ENCODE results near the gene WNK3. TPM values are rescaled to one million over a fixed set of nuclear protein-coding genes. Genes with fewer than 3 reads are reported as not detected.

Gene WNK3
- total RNA-seq, 1 donor from 2014 or later = 0.40 TPM

DNA sequence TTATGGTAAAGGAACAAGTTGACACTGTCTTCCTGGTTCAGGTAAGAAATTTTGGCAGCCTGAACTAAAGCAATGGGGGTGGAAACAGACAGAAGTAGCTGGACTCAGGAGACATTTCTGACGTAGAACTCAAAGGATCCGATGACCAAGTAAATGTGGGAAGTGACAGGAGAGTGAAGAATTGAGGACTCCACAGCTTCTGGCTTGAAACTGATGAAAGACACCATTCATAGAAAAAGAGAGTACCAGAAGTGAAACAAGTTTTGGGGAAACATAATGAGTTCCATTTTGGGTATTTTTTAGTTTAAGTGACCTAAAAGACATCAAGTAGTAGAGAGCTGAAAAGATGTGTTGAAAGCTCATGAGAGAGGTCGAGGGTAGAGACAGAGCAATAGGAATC is 180.5 kb downstream of the WNK3 start:
- Mint-ChIP-seq H3K4me3 (no peak overlapping the region), H3K27ac (peak overlapping the region; percentile 26), H3K9me3 (no peaks in the 10 kb centered on the region)

GRCh38 chrX:54173791-54174190 is 184.1 kb downstream of the WNK3 start:
- peaks cover 31% of the 10 kb centered on the region for H3K36me3 Mint-ChIP-seq (ENCODE audit: low read depth)
- TF ChIP-seq, protein P1, sequence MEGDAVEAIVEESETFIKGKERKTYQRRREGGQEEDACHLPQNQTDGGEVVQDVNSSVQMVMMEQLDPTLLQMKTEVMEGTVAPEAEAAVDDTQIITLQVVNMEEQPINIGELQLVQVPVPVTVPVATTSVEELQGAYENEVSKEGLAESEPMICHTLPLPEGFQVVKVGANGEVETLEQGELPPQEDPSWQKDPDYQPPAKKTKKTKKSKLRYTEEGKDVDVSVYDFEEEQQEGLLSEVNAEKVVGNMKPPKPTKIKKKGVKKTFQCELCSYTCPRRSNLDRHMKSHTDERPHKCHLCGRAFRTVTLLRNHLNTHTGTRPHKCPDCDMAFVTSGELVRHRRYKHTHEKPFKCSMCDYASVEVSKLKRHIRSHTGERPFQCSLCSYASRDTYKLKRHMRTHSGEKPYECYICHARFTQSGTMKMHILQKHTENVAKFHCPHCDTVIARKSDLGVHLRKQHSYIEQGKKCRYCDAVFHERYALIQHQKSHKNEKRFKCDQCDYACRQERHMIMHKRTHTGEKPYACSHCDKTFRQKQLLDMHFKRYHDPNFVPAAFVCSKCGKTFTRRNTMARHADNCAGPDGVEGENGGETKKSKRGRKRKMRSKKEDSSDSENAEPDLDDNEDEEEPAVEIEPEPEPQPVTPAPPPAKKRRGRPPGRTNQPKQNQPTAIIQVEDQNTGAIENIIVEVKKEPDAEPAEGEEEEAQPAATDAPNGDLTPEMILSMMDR (IDR thresholded peaks at IDR 0.05) = no peak
- H3K27me3 Mint-ChIP-seq = no peaks in the 10 kb centered on the region
- ChIA-PET POLR2A (no interaction called here), CTCF (no interaction called here)
- intact Hi-C loops (cut with micrococcal nuclease) = no loop called here
- ATAC-seq (ENCODE audit: low read depth) (no peak), DNase-seq (no peak)
- no peak overlapping the region for H3K27ac Mint-ChIP-seq
- H3K9me3 Mint-ChIP-seq = no peaks in the 10 kb centered on the region
- H3K4me1 Mint-ChIP-seq = peaks cover 31% of the 10 kb centered on the region
- no peak overlapping the region for H3K4me3 Mint-ChIP-seq

More for the DNA sequence above, 180.5 kb downstream of the WNK3 start:
- DNase-seq (no peak), ATAC-seq (ENCODE audit: low read depth) (no peak)
- Mint-ChIP-seq H3K4me1 (peaks cover 65% of the 10 kb centered on the region), H3K36me3 (ENCODE audit: low read depth) (peaks cover 48% of the 10 kb centered on the region), H3K27me3 (no peaks in the 10 kb centered on the region)
- TF ChIP-seq, protein P1 (IDR thresholded peaks at IDR 0.05) = no peak
- CTCF ChIA-PET = no interaction called here
- POLR2A ChIA-PET = no interaction called here
- intact Hi-C loops (cut with micrococcal nuclease) = no loop called here

- ATAC-seq (ENCODE audit: low read depth) = no peak
- no peak overlapping the region for H3K4me3 Mint-ChIP-seq
- peaks cover 26% of the 10 kb centered on the region for H3K36me3 Mint-ChIP-seq (ENCODE audit: low read depth)
- ChIA-PET CTCF (no interaction called here), POLR2A (no interaction called here)
- DNase-seq = no peak
- no peak overlapping the region for H3K27ac Mint-ChIP-seq
- TF ChIP-seq, protein P1 (IDR thresholded peaks at IDR 0.05) = no peak
- peaks cover 21% of the 10 kb centered on the region for H3K4me1 Mint-ChIP-seq
- no peaks in the 10 kb centered on the region for H3K9me3 Mint-ChIP-seq
- intact Hi-C loops (cut with micrococcal nuclease) = no loop called here
- H3K27me3 Mint-ChIP-seq = no peaks in the 10 kb centered on the region
Measured at GRCh38 chrX:54172455-54172854, 185.4 kb downstream of the WNK3 start.

DNA sequence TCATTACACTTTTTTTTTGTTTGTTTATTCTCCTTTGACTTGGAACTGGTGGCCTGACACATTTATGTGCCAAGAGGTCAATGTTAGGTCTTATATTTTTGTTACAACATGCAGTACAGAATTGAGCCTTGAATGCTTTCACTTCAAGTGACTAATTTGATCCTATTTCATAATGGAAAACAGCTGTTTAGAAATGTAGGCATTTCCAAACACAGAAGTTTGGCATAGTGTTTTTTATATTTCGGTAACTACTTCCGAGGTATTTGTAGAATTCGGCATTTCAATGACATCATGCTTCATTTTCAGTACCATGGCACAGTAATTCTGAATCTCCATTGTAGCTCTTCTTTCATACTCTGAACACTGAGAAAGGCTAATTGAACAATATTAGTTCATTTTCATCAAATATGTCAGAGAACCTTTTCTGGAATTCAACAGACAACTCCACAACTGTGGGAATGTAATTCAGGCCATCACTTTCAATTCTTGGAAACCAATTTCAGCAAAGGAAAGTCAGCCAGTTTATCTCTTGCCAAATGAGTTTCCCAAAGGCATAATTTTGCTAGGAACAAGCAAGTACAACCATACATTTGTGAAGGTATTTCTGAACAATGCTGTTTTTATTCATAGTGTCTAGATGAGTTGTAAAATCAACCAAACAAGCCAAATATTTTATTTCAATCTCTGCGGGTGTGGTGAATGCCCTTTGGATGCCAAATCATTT is 186.2 kb downstream of the WNK3 start:
- peaks cover 18% of the 10 kb centered on the region for H3K36me3 Mint-ChIP-seq (ENCODE audit: low read depth)

DNA sequence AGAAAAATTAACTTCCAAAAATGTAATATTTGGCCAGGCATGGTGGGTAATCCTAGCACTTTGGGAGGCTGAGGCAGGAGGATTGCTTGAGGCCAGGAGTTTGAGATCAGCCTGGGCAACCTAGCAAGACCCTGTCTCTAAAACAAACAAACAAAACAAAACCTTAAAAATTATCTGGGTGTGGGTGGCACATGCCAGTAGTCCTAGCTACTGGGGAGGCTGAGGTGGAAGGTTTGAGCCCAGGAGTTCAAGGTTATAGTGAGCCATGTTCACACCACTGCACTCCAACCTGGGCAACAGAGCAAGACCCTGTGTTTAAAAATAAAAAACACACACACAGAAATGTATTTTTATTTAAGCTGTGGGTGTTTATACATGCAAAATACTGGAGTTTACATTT is 186.8 kb downstream of the WNK3 start:
- Mint-ChIP-seq H3K27me3 (no peaks in the 10 kb centered on the region), H3K36me3 (ENCODE audit: low read depth) (peaks cover 16% of the 10 kb centered on the region), H3K4me3 (no peak overlapping the region), H3K27ac (no peak overlapping the region), H3K4me1 (peaks cover 13% of the 10 kb centered on the region), H3K9me3 (no peaks in the 10 kb centered on the region)
- TF ChIP-seq, protein P1 (IDR thresholded peaks at IDR 0.05) = no peak
- ChIA-PET CTCF (no interaction called here), POLR2A (no interaction called here)
- no peak for DNase-seq
- intact Hi-C loops (cut with micrococcal nuclease) = no loop called here
- no peak for ATAC-seq (ENCODE audit: low read depth)

More for the DNA sequence above, 186.2 kb downstream of the WNK3 start:
- CTCF ChIA-PET = no interaction called here
- no peak overlapping the region for H3K27ac Mint-ChIP-seq
- no peak for ATAC-seq (ENCODE audit: low read depth)
- peaks cover 13% of the 10 kb centered on the region for H3K4me1 Mint-ChIP-seq
- no peak for DNase-seq
- no peak overlapping the region for H3K4me3 Mint-ChIP-seq
- no peaks in the 10 kb centered on the region for H3K27me3 Mint-ChIP-seq
- no peaks in the 10 kb centered on the region for H3K9me3 Mint-ChIP-seq
- intact Hi-C loops (cut with micrococcal nuclease) = no loop called here
- TF ChIP-seq, protein P1 (IDR thresholded peaks at IDR 0.05) = no peak
- POLR2A ChIA-PET = no interaction called here

All from activated B cell treated with CpG ODN at 0.5 μM for 24 hours (primary cell).